Stimulated activated CD4-positive, alpha-beta T cell treated with anti-CD3 and anti-CD28 coated beads, TNF-alpha, amount 100 ng/mL, for 1 hour (primary cell): ENCODE results near the gene PLS3.
"Not testable (repeated sequence)": the region's sequence is repeated elsewhere in the genome, so short reads cannot be mapped to it uniquely, and the experiment has no call there.

Experiments used
- DNase-seq, 3 donors: peaks; one replicate each; pipeline ENCODE4 v3.0.0-alpha.2; 2020; ENCODE audit warnings: low read depth in 3 of 3, low spot score in 1 of 3

Gene PLS3

DNA sequence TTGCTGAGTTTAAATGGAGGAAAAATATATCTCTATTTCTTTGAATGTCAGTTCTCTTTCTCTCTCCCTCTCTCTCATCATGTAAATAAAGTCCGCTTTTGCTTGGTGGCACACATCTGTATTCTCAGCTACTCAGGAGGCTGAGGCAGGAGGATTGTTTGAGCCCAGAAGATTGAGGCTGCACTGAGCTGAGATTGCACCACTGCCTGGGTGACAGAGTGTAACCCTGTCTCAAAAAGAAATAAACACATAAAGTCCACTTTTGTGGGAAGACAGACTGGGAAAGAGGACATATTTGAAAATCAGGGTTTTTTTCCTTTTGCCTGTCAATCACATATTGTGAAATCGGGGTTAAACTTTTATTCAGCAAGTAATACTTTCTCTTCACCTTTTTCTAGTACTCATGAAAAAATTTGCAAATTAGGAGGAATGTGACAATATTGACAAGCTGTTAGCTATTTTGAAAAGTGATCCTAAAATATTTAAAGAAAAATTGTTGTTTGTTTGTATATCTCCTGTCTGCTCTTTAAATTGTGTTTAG is 42.6 kb downstream of the PLS3 start:
- no peak for DNase-seq

DNA sequence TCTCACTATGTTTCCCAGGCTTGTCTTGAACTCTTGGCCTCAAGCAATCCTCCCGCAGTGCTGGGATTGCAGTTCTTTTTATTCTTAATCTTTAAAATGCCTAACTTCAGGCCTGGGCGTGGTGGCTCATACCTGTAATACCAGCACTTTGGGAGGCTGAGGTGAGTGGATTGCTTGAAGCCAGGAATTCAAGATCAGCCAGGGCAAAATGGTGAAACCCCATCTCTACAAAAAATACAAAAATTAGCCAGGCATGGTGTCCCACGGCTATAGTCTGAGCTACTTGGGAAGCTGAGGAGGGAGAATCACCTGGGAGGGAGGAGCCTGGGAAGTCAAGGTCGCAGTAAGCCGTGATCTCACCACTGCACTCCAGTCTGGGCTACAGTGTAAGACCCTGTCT is 45.9 kb downstream of the PLS3 start:
- DNase-seq: no peak

DNA sequence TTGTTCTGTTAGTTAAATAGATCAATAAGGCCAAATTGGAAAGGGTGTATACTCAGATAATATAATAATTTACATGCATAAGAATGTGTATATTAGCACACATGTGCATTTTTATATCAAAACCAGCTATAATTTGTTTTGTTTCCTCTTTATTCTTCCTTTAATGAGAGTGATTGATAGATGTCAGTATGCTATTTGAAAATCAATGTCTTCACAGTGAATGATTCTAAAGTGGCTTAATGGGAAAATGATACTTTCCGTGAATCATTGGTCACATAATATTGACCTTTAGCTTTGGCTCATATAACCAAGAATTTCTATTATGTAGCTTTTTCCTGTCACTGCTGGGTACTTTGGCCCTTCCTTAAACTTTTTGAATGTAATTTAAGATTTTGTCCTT is 48.6 kb downstream of the PLS3 start:
- no peak for DNase-seq

DNA sequence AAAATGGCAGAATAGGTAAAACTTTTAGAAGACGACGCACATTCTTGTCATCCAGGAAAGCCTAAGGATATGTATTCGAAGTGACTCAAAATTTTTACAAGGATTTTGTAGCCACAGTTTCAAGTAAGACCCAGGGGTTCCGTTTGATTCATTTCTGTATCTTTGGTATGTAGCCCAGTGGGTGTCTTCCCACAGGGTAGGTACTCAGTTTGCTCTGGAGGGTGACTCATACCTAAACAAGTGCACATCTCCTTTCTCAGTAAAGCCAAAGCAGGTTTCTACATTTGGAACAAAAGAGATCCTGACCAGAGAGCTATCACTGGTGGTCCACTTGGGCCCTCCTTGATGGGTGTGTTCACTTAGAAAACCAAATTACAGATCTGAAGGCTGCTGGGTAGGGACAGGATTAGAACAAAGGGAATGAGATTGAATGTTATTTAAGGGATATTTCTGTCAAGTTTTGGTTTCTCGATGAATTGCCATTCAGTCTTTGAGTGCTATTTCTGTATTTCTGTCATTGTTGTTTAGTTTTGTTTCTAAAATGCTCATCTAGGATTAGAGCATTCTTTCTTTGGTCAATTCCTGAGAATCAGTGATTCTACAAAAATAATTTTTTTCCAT is 56.1 kb downstream of the PLS3 start:
- no peak for DNase-seq

DNA sequence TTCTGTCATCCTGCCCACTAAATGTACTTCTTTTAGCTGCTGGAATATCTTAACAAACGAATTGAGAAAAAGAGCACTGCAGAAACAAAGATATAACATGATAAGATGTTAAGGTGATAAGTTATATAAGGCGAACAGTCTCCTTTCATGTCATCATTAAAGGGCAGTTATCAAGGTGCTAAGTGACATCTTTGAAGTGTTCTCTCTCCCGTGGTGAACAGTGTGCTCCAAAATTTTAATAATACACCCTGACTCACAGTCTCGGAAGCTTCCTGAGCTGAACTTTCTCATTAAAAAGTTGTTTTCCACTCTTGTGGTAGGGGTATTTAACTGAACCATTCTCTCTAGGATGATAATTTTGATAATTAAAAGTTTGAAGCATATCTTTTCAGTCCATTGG is 61.6 kb downstream of the PLS3 start:
- DNase-seq: no peak

DNA sequence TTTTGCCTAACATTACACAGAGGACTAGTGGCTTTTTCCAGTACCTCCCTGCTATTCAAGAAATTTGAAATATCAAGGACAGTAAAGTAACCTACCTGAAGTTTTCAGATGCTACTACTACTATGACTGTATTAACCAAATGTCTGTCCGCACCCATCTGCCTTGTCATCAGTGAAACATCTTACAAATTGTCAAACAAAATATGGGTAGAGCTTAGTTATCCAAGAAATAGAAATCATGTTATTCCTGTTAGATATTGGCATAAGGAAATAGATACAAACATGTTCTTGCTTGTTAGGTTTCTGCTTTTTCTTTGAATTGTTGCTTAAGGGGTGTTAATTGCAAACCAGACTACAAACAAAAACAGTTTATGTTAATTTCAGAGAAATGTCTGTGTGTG is 63.9 kb downstream of the PLS3 start:
- DNase-seq: no peak

DNA sequence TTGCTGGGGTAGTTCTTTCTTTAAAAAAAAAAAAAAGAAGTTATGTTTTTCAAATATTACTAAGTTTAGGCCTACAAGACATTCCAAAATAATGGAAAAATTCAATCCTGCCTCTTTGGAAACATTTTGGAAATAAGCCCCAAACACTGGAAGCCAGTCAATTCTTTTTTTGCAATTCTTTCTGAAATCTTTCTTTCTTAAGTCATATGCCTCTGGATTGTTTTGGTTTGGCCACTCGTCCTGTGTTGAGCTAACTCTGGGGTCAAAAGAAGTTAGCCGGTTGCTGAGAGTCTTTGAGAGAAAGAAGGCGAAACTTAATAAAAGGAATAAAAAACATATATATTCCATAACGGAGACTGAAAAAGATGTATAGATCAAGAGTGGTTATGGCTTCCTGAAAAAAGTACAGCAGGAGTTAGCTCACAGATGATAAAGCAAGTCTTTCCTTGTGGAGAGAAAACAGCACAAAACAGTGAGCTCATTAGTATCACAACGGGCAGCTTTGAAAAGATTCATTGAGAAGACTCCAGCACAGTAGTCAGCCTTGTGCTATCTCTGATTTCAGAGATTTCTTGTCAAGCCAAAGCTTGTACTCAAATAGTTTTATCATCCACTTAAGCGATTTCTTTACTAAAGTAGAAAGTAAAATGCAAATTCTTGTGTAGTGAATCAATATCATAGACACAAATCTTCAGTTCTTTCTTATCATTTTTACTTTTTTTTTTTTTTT is 64.8 kb downstream of the PLS3 start:
- no peak for DNase-seq

DNA sequence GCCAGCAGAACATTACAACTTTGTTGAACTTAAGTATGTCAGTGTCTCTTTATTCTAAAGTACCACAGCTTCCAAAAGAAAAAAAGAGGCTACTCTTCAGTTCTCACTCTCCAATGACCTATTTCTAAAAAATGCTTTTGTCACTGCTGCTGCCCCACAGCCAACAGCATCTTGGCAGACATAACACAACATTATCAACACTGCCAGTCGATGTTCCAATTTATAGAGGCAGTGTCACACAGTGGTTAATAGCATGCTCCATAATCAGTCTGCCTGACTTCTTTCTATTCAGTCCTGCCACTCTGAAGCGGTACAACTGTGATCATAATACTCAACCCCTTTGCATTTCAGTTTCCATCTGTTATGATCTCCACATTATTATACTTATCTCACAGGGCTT is 69.2 kb downstream of the PLS3 start:
- no peak for DNase-seq

DNA sequence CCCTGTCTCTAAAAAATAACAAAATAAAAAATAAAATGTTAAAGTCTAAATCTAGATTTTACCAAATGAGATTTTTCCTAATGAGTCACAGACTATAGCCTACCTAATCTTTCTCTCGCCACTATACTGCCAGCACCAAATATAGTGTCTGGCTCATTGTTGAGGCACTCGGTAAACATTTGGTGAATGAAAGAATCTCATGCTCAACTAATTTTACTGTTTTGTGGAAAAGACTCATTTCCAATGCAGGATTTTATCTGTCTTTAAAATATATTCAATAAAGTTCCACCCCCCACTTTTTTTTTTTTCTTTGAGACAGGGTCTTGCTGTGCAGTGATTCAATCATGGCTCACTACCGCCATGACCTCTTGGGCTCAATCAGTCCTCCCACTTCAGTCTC is 71.5 kb downstream of the PLS3 start:
- DNase-seq: no peak

DNA sequence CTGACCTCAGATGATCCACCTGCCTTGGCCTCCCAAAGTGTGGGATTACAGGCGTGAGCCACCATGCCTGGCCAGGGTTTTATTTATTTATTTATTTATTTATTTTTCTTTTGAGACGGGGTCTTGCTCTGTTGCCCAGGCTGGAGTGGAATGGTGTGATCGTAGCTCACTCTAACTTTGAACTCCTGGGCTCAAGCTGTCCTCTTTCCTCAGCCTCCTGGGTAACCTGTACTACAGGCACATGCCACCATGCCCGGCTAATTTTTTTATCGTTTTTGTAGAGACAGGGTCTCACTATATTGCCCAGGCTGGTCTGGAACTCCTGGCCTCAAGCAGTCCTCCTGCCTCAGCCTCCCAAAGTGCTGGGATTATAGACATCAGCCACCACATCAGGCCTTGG is 72.4 kb downstream of the PLS3 start:
- DNase-seq: not testable (repeated sequence)

DNA sequence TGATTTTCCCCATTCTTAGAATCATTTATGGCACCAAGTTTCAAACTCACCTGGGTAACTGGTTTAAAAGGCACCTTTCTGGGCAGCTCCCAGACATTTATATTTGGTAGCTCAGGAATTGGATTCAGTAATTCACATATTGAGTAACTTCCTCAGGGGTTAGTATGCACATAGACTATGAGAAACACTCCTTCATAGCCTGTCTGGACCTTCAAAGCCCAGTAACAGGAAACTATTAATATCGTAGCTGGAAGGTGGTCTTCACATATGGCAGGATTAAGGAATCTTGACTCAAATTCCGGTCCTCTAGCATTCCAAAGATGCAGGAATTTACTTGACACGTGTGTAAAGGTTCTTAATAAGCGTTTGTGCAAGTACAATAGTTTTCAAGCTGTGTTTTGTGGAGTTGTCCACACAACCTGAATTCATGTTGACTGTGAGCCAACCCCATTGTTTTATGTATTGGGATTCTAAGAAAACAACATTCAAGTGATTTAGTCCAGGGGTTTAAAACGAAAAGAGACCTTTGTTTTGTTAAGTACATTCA is 78.4 kb downstream of the PLS3 start:
- DNase-seq: no peak

DNA sequence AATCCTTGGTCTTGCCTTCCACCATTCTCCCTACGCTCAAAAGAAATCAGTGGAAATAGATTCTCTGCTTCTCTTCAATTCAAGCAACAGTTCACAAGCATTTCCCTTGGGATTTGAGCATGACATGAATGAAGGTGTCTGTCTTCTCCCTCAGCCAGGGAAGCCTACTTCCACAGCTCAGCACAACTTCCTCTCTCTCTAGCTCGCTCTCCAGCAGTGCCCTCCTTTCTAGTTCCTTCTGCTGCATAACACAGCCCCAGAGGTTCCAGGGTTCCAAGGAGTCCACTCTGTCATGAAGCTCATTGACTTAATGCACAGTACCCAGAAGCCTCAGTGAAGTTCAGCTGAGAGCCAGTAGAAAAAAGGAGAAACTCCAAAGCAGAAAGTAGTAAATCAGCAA is 81.3 kb downstream of the PLS3 start:
- no peak for DNase-seq

DNA sequence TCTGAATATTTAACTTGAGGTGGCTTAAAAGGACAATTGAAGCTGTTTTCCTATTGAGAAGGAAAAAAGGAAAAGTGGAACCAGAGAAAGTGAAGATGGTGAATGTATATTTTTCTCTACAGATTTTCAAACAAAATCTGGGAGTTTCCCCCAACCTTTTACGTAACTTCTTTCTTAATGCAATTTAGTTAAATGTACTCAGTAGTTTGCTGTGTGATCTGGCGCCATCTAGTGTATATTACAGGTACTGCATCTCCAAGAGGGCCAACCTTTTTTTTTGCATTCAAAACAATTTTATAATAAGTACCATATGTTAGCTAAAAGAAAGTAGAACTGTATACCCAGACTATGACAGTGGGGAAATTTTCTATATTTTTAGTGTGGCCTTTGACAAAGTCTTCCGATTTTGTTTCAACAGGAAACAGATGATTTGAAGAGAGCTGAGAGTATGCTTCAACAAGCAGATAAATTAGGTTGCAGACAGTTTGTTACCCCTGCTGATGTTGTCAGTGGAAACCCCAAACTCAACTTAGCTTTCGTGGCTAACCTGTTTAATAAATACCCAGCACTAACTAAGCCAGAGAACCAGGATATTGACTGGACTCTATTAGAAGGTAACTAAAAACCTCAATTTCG is 82.0 kb downstream of the PLS3 start:
- DNase-seq: no peak

DNA sequence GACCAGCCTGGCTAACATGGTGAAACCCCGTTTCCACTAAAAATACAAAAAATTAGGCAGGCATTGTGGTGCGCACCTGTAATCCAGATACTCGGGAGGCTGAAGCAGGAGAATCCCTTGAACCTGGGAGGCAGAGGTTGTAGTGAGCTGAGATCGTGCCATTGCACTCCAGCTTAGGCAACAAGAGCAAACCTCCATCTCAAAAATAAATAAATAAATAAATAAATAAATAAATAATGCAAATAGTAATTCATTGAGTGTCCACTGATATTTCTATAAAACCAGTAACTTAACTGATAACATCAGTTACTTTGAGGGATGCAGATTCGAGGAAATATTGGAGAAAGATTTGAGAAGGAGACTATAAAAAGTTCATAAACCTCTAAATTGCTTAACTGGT is 83.4 kb downstream of the PLS3 start:
- not testable (repeated sequence) for DNase-seq

DNA sequence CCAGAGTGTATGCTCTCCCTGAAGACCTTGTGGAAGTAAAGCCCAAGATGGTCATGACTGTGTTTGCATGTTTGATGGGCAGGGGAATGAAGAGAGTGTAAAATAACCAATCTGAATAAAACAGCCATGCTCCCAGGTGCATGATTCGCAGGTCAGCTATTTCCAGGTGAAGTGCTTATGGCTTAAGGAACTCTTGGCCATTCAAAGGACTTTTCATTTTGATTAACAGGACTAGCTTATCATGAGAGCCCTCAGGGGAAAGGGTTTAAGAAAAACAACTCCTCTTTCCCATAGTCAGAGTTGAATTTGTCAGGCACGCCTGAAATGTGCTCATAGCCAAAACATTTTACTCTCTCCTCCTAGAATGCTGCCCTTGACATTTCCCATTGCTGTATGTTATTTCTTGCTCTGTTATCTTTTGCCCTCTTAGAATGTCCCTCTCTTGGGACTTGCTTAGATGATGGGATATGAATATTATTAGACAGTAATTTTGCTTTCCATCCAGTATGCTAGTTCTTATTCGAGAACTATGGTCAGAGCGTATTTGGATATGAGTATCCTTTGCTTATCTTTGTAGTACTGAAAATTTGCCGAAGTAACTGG is 88.6 kb downstream of the PLS3 start:
- no peak for DNase-seq

DNA sequence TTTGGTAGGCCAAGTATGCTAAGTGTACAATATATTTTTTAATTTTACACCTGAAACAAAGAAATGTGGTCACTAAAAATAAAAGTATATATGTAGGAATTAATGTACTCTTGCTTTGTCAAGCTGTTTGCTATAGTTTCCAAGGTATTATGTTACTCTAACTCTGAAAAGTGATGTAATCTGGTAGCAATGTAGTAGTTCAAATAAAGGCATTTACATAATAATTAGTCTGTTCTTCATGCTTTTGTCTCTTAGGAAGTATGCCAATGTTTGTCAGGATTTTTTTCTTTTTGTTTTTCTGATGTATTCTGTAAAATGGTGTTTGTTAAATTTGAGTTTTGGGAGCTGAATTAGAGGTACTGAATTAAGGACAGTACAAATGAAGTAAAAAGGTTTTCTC is 89.5 kb downstream of the PLS3 start:
- no peak for DNase-seq

DNA sequence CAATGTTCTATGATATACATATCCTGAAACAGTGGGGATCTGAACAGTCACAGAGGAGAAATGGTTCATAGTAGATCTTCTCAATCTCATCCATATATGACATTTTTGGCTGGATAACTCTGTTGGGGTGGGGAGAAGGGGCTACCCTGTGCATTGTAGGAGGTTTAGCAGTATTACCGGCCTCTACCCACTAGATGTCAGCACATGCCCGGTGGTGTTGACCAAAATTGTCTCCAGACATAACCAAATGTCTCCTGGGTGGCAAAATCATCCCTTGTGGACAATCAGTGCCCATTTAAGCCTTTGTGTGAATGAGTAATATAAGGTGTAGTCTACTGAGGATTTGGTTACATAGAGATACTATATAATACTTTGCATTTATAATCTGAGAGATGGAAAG is 89.9 kb downstream of the PLS3 start:
- no peak for DNase-seq

DNA sequence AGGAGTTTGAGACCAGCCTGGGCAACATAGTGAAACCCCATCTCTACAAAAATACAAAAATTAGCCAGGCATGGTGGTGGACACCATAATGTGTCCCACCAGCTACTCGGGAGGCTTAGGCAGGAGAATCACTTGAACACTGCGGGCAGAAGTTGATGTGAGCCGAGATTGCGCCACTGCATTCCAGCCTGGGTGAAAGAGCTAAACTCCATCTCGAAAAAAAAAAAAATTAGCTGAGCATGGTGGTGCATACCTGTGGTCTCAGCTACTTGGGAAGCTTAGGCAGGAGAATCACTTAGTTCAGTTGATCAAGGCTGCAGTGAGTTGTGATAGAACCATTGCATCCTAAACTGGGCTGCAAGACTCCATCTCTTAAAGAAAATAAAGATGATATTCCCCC is 91.2 kb downstream of the PLS3 start:
- DNase-seq: no peak

DNA sequence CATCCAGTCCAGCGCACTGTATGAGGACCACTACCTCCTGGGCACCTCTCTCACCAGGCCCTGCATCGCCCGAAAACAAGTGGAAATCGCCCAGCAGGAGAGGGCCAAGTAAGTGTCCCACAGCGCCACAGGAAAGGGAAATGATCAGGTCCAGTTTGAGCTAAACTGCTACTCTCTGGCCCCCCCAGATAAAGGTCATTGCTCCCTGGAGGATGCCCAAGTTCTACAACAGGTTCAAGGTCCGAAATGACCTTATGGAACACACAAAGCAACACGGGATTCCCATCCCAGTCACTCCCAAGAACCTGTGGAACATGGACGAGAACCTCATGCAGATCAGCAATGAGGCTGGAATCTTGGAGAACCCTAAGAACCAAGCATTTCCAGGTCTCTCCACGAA is 104.1 kb downstream of the PLS3 start:
- no peak for DNase-seq

DNA sequence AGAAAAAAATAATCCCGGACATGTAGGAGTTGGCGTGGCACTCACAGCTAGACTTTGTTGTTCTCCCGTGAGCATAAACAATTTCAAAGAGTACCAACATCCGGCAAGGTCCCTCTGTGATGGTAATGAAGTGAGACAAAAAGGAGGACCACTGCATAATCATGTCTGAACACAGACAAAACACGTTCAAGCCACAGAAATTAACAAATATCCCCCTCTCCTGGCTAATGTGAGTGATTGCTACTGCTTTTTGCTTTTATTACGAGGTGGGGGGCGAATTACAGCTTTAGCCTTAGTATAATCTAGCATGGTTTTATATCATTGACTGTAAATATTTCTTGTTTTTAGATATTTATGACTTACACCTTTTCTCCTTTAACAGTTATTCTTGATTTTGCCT is 118.5 kb downstream of the PLS3 start:
- DNase-seq: no peak

DNA sequence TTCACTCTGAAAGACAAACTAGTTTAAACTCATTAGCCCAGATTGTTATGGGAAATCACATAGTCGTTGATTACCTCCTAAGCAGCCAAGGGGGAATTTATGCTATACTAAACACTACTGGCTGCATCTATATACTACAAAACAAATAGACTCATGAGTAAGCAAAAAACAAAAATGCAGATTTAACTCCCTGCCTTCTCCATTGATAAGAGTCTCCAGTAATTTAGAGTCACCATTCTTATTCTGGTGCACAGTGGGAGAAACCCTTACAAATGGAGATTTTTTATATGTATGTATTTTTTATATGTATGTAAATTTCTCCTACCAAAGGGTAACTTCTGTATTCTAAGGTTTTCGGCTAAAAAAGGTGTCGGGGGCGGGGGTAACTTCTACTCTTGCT is 126.6 kb downstream of the PLS3 start:
- DNase-seq: no peak

DNA sequence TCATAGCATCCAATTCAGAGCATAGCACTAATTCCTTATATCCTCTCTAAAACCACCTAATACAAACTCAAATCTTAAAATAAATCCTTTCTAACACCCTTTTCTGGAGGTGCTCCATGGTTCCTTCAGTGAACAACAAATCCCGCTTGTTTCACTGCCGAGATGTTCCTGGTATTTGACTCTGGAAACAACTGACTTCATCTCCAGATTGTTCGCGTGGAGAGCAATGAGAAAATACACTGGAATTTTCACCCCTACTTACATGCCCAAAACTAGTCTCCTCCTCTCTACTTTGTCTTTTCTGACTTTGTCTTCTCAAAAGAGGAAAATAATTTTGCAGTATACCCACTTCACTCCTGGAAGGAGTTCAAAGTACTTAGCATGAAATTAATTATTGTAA is 129.0 kb downstream of the PLS3 start:
- no peak for DNase-seq
